ENCODE measurements around the gene CRX.
A peak's percentile ranks its signal among the peaks of the same experiment; 100 is the strongest.
"Not testable (repeated sequence)": the region's sequence is repeated elsewhere in the genome, so short reads cannot be mapped to it uniquely, and the experiment has no call there.

Gene CRX

DNA sequence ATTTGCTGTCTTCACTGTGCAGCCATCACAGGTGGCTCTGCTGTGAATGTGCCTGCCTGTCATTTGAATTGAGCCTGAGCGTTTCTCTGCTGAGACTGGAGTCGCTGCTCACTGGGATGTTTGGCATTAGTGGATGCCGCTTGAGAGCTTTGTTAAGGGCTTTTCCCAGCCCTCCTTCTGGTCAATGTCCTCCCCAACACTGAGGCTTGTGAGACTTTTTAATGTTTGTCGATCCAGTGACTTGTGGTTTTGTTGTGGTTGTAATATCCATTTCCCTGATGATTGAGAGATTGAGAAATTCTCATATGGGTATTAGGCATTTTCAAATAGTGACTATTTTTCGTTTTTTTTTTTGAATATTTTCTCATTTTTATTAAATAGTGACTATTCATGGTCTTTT, 39.9 kb downstream of the CRX start:
- no peak for DNase-seq

DNA sequence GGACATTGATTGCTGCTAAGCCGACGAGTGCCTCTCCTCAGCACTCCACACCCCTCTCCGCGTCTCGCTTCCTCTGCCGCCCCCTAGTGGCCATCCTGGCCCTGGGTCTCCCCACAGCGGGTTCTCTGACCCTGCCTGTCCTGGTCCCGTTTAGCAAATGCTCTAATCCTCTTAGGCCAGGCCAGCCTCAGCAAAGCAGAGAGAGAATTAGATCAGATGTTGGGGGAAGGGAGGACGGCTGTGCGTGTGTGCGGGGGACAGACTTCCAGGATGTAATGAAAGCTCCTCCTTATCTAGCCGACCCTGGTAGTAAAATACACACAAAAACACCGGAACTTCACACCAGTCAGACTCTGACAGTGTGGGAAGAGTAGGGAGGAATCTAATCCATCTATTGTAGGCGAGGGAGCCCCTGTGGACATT, 41.8 kb downstream of the CRX start:
- peak; percentile 31 for DNase-seq

DNA sequence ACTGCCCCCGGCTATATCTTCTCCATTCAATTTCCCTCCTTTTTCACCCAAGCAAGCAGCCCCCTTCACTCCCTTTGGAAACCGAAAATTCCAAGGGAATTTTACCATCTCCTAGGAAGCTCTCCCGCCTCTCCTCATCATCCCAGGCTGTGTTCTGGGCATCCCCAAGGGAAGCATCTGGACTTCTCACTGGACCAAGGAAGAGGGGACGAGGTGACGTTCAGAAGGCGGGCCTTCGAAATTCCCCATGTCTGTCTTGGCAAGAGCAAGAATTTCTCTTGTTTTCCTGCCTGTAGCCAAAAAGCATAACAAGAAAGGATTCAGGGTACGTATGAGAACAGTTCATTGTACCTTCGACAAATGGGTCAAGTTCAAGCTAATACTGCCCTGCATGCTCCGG, 43.4 kb downstream of the CRX start:
- DNase-seq, result no peak

DNA sequence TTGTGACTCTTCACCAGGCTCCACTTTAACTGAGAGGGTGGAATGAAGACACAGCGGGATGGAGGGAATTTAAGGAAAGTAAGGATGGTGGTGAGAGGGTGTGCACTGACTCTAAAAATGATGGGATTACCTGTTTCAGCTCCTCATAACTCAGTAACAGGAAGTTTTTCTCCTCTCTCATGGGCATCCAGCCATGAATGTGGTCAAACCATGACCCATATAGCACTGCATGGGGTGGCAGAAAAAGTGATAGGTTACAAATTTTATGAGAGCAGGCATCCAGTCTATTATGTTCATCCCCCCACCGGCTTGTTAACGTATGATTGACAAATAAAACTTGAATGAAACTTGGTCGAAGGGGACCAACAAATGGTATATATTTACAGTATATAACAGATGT, 57.2 kb downstream of the CRX start:
- no peak for DNase-seq

DNA sequence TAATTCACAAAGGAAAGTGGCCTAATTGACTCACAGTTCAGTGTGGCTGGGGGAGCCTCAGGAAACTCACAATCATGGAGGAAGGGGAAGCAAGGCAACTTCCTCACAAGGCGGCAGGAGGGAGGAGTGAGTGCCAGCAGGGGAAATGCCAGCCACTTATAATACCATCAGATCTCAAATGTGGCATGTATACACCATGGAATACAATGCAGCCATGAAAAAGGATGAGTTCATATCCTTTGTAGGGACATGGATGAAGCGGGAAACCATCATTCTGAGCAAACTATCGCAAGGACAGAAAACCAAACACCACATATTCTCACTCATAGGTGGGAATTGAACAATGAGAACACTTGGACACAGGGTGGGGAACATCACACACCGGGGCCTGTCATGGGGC, 57.6 kb downstream of the CRX start:
- DNase-seq, result not testable (repeated sequence)

DNA sequence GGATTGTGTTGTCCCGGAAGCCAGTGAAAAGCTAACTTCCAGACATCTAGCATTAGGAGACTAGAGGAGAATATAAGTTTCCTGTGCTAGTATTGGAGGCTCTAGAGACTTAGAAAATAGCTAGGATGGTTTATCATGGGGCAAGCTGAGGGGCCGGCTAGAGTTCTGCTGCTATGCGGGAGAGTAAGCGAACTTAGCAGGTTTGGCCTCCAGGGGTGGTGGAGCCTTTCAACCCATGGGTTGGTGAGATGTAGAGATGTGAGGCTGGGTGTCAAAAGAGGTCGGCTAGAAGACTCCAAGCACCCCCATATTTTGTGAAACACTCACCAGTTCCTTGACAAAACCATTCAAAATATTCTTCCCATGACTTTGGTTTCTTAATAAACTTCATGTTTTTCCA, 60.0 kb downstream of the CRX start:
- DNase-seq, result no peak

DNA sequence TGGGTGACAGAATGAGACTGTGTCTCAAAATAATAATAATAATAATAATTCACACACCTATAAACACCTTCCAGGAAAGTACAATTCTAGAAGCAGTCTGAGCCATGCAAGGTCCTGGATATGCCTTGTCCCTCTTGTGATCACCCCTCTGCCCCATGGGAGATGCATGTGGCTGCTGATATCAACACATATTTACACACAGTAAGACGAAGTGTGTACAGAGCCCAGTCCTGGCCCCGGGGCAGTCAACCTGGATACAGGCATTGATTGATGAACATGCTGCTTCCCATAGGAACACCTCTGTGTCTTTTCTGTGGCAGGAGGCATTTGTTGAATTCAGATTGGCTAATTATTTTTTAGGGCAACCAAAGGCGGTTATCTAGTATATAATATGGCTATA, 61.2 kb downstream of the CRX start:
- no peak for DNase-seq

DNA sequence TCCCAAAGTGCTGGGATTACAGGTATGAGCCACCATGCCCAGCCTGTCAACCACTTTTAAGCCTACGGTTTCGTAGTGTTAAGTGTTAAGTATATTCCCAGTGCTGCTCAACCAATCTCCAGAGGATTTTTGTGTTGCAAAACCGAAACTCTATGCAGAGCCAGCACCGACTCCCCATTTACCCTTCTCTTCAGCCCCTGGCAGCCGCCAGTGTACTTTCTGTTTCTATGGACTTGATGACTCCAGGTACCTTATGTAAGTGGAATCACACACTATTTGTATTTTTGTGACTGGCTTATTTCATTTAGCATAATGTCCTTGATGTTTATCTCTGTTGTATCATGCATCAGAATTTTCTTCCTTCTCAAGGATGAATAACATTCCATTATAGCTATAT, 63.3 kb downstream of the CRX start:
- DNase-seq, result no peak

DNA sequence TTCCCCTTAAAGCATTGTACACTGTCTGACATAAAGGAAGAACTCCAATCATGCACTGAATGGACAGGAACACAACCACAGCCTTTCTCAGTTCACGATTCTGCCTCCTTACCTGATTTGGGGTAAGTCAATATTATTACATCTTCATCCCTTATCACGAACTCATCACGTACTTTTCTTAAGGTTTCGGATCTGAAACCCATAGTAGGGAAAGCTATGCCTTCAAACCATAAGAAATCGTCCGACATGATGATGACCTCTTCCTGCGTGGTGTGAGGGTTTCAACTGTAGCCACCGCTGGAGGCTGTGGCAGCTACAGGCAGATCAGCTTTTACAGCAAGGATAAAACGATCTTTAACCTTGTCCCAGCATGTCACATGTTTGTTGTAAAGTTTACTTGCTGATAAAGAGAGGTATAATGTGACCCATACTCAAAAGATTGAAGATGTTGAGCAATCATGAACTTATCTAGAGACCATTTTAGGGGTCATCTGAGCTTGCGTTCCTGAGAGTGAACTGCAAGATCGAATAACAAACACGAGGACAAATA, 64.3 kb downstream of the CRX start, which contains the start of gene SULT2A1:
SULT2A1 (minus strand) TSS at position 306 of the 550 bp plus-strand sequence; CDS start at position 248, 58 bp downstream.
- DNase-seq, result no peak

DNA sequence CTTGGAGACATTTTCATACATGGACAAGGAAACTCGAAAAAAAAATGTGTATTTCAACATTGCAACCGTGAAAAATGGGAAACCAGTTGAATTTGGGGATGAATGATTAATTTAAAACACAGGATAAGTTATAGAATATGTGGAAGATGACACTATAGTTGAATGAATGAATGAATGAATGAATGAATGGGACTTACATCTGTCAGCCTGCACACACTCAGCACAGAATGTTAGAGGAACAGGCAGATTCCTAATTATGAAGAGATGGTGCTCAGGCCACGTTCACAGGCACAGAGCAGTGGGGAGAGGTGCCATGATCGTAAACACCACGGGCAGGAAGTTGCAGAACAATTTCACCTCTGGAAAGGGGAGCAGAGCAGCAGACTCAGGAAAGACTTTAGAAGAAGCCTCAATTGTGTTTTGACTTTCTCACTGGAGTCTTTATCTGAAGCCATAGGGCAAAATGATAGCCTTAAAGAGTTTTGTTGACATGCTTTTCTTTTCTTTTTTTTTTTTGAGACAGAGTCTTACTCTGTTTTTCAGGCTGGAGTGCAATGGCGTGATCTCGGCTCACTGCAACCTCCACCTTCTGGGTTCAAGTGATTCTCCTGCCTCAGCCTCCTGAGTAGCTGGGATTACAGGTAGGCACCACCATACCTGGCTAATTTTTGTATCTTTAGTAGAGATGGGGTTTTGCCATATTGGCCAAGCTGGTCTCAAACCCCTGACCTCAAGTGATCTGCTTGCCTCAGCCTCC, 69.3 kb downstream of the CRX start:
- DNase-seq, result no peak

DNA sequence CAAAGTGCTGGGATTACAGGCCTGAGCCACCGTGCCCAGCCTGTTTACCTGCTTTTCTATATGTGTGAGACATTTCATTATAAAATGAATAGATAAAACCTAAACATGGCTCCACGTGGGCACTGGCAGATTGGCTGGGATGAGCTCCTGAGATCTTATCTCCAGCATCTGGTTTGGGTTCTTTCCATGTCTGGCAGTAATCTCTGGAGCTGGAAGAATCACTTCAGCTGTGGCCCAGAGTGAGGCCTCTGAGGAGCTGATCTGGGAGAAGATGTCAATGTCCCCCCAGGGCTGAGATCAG, 69.8 kb downstream of the CRX start:
- DNase-seq, result no peak

DNA sequence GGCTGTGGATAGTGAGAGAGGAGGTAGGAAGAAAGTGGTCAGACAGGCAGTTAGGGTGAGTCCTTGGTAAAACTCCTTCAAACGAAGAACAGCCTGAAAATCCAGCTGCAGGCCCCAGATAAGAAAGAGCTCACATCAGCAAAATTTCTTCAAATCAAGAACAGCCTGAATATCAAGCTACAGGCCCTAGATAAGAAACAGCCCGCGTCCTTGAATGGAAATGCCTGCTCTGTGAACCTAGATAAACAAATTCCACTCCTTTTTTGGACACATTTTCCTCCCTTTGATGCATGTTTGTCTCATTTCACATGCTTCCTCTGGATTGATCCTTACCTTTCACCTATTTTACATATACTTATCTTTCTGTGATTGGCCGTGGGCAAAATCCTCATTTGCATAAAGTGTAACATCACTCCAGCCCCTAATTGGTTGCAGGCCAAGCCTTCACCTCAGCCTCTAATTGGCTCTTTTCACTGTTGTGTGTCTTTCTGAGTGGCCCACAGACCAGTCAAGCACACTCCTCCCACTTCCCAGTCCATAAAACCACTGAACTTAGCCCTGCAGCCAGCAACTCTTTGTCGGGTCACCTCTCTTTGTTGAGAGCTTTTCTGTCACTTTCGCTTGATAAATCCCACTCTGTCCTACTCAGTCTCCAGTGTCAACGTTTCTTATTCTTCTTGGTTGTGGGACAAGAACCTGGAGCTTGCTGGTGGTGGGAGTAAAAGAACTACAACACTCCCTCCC, 70.4 kb downstream of the CRX start:
- DNase-seq, result no peak

All from GOT3 (cell line).